Sigmoid colon (tissue), 7 donors: ENCODE data around the gene POLD2. TPM values are rescaled to one million over a fixed set of nuclear protein-coding genes. Genes with fewer than 3 reads are reported as not detected.

ENCODE experiments used
- DNase-seq: peaks from one replicate; pipeline ENCODE4 v3.0.0-alpha.2; 2019
- H3K27ac ChIP-seq, 4 donors: fragments of 200-600 bp; sonication (generic); one replicate each; pipeline ENCODE4 v1.5.1; 2016 to 2019; ENCODE audit warnings: mild to moderate bottlenecking in 1 of 4
- H3K27me3 ChIP-seq, 3 donors: fragments of 200-600 bp; sonication (generic); one replicate each; pipeline ENCODE4 v1.5.1; 2019; ENCODE audit warnings: mild to moderate bottlenecking in 1 of 3
- H3K36me3 ChIP-seq, 4 donors: fragments of 200-600 bp; sonication (generic); one replicate each; pipeline ENCODE4 v1.5.1; 2016 to 2019
- H3K4me1 ChIP-seq, 4 donors: fragments of 200-600 bp; sonication (generic); one replicate each; pipeline ENCODE4 v1.5.1; 2017 to 2019
- H3K4me3 ChIP-seq, 4 donors: fragments of 200-600 bp; sonication (generic); one replicate each; pipeline ENCODE4 v1.5.1; 2017 to 2019; ENCODE audit warnings: mild to moderate bottlenecking in 2 of 4, moderate library complexity in 1 of 4
- H3K9me3 ChIP-seq, 4 donors: fragments of 200-600 bp in 3 of 4; sonication (generic) in 3 of 4; one replicate each; pipeline versions ENCODE4 v1.5.1 to v1.6.1; 2013 to 2019
- EP300 ChIP-seq, 4 donors: sonication (generic); formaldehyde crosslinking; IDR thresholded peaks; one replicate each; pipeline ENCODE4 v1.6.1; 2017; ENCODE audit warnings: antibody characterized with exemption in 4 of 4
- POLR2A ChIP-seq, 2 donors: fragments of 450-650 bp; IDR thresholded peaks; one replicate each; pipeline ENCODE4 v1.6.1; 2016; ENCODE audit warnings: antibody characterized with exemption in 2 of 2, mild to moderate bottlenecking in 2 of 2, moderate library complexity in 2 of 2
- POLR2AphosphoS5 ChIP-seq, 4 donors: sonication (generic); formaldehyde crosslinking; IDR thresholded peaks; one replicate each; pipeline ENCODE4 v1.6.1; 2017; ENCODE audit warnings: antibody characterized with exemption in 4 of 4
- WGBS, 2 donors: extraction: QIAGEN DNeasy Blood & Tissue Kit; methylation state at CpG; one replicate each; pipeline ENCODE4 v1.1.7; 2013; 5-methylcytosine and 5-hydroxymethylcytosine counted together
- intact Hi-C: fragments of 100-400 bp; cut with DNase I; formaldehyde crosslinking; loops from one replicate; pipeline ENCODE4 v1.15.1; 2023
- polyA plus RNA-seq, 3 donors: library from polyadenylated mRNA; stranded (reverse); fragments of 200-250 nt; gene quantifications; one replicate each; pipeline ENCODE4 v1.2.3, GENCODE V29; 2013
- total RNA-seq, 4 donors: library from RNA; depleted of rRNA; stranded (reverse); fragments of >200 nt; gene quantifications; one replicate each; pipeline ENCODE4 v1.1.0, GENCODE V29; 2016
- TF ChIP-seq, protein P1 (sequence below), 4 experiments: fragments of 450-650 bp in 3 of 4; fragments of 200-600 bp in 1 of 4; IDR thresholded peaks; one replicate each; pipeline ENCODE4 v1.5.1; 2016 to 2019; ENCODE audit warnings: antibody characterized with exemption in 4 of 4, mild to moderate bottlenecking in 3 of 4, moderate library complexity in 2 of 4
- donor health status: healthy with polysubstance abuse.
- donor health status: Bipolar disorder and iron deficiency.
- donor health status: healthy.

The POLD2 gene
- total and polyA plus RNA-seq, 7 donors = 20.3 to 91.2 (median 35.4) TPM

DNA sequence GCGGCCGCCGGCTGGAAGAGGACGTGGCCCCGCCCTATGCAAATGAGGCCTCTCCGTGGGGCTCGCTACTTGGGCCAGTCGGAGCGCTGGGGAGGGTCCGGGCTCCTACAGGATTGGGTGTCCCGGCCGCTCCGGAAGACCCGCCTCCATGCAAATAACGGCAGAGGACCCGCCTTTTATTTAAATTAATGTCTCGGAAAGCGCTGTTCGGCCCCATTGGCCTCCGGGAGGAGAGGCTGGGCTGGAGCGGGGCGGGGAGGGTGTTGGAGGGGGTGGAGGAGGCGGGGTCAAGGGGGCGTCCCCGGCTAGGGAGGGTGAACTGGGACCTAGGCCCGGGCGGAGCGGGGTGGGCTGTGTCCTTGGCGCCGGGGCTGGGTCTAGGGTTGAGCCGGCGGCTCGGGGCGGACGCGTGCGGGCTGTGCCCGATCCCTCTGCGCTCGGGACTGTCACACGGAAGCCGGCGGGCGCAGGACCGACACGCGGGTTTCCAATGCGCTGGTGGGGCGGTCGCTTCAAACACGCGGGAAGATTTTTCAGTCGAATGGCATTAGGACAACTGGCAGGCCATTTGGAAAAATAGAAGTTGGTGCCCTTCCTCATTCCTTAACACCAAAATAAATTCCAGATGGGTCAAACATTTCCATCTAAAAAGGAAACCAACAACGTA lies 40.7 kb downstream of the POLD2 start:
- peak overlapping the region; percentile 88 to 91 (median 89) for H3K27ac ChIP-seq
- H3K27me3 ChIP-seq = no peaks in the 10 kb centered on the region
- intact Hi-C loops = loop anchor here (1.0 to 10.0 kb wide), 4 partner anchors 38 to 802 kb away; partner anchors contain the start of genes DBNL, POLD2, PURB and YKT6
- DNase-seq = peak; percentile 100
- H3K4me1 ChIP-seq = peaks cover 0 to 25% (median 14%) of the 10 kb centered on the region in 4 donors
- TF ChIP-seq POLR2A (IDR thresholded peaks at IDR 0.05) (peak in 1 of 2 donors; percentile 61), POLR2AphosphoS5 (IDR thresholded peaks at IDR 0.05) (peak; percentile 67 to 84 (median 76))
- TF ChIP-seq, protein P1, sequence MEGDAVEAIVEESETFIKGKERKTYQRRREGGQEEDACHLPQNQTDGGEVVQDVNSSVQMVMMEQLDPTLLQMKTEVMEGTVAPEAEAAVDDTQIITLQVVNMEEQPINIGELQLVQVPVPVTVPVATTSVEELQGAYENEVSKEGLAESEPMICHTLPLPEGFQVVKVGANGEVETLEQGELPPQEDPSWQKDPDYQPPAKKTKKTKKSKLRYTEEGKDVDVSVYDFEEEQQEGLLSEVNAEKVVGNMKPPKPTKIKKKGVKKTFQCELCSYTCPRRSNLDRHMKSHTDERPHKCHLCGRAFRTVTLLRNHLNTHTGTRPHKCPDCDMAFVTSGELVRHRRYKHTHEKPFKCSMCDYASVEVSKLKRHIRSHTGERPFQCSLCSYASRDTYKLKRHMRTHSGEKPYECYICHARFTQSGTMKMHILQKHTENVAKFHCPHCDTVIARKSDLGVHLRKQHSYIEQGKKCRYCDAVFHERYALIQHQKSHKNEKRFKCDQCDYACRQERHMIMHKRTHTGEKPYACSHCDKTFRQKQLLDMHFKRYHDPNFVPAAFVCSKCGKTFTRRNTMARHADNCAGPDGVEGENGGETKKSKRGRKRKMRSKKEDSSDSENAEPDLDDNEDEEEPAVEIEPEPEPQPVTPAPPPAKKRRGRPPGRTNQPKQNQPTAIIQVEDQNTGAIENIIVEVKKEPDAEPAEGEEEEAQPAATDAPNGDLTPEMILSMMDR (IDR thresholded peaks at IDR 0.05) = no peak
- H3K4me3 ChIP-seq = peak overlapping the region; percentile 64 to 83 (median 77)
- H3K9me3 ChIP-seq = no peaks in the 10 kb centered on the region
- 0% methylated on average over 54 of the region's 54 CpGs for WGBS, 2 donors
- peaks cover 26 to 33% (median 29%) of the 10 kb centered on the region in 4 donors for H3K36me3 ChIP-seq

- WGBS, 2 donors = 41 to 51% methylated on average over 9 of the region's 9 CpGs
- Histone ChIP-seq H3K36me3 (peaks cover 30 to 43% (median 37%) of the 10 kb centered on the region in 4 donors), H3K27me3 (no peaks in the 10 kb centered on the region), H3K9me3 (no peaks in the 10 kb centered on the region), H3K4me3 (peak overlapping the region in 3 of 4 donors; percentile 64 to 83 (median 75)), H3K27ac (peak overlapping the region; percentile 88 to 91 (median 89)), H3K4me1 (peaks cover 0 to 22% (median 12%) of the 10 kb centered on the region in 4 donors)
- TF ChIP-seq POLR2A (IDR thresholded peaks at IDR 0.05) (no peak), POLR2AphosphoS5 (IDR thresholded peaks at IDR 0.05) (no peak), EP300 (IDR thresholded peaks at IDR 0.05) (no peak)
- TF ChIP-seq, protein P1 (IDR thresholded peaks at IDR 0.05) = no peak
- DNase-seq = no peak
- intact Hi-C loops = loop anchor here (5.0 to 10.0 kb wide), 2 partner anchors 121 to 803 kb away; partner anchors contain the start of genes PURB and YKT6
Observed at GRCh38 chr7:44081266-44081748, 42.0 kb downstream of the POLD2 start.

GRCh38 chr7:44080686-44081265 lies 42.6 kb downstream of the POLD2 start:
- no peaks in the 10 kb centered on the region for H3K9me3 ChIP-seq
- no peak for DNase-seq
- H3K27ac ChIP-seq = peak overlapping the region; percentile 88 to 91 (median 89)
- H3K36me3 ChIP-seq = peaks cover 33 to 49% (median 41%) of the 10 kb centered on the region in 4 donors
- peak overlapping the region in 1 of 4 donors; percentile 83 for H3K4me3 ChIP-seq
- WGBS, 2 donors = 88% methylated on average over 11 of the region's 11 CpGs
- H3K4me1 ChIP-seq = peaks cover 0 to 22% (median 12%) of the 10 kb centered on the region in 4 donors
- intact Hi-C loops = loop anchor here (5.0 to 10.0 kb wide), 2 partner anchors 122 to 804 kb away; partner anchors contain the start of genes PURB and YKT6
- TF ChIP-seq POLR2AphosphoS5 (IDR thresholded peaks at IDR 0.05) (no peak), EP300 (IDR thresholded peaks at IDR 0.05) (no peak)
- no peaks in the 10 kb centered on the region for H3K27me3 ChIP-seq

- no peaks in the 10 kb centered on the region for H3K9me3 ChIP-seq
- intact Hi-C loops = loop anchor here (5.0 to 10.0 kb wide), 2 partner anchors 122 to 805 kb away; partner anchors contain the start of genes PURB and YKT6
- H3K27me3 ChIP-seq = no peaks in the 10 kb centered on the region
- no peak for DNase-seq
- peaks cover 33 to 55% (median 45%) of the 10 kb centered on the region in 4 donors for H3K36me3 ChIP-seq
- 91 to 94% methylated on average over 5 of the region's 5 CpGs for WGBS, 2 donors
- peaks cover 0 to 22% (median 12%) of the 10 kb centered on the region in 4 donors for H3K4me1 ChIP-seq
- TF ChIP-seq, protein P1 (IDR thresholded peaks at IDR 0.05) = no peak
- no peak for TF ChIP-seq EP300 (IDR thresholded peaks at IDR 0.05)
- no peak overlapping the region for H3K4me3 ChIP-seq
- no peak overlapping the region for H3K27ac ChIP-seq
Observed at GRCh38 chr7:44080118-44080517, 43.2 kb downstream of the POLD2 start.
